NCI-H1694 treated with DMSO at 0.1 percent for 48 hours (cell line): ENCODE data around the gene GOLT1B.

Experiments
- DNase-seq: peaks from one replicate; lab custom pipeline; 2025; lab: John Stamatoyannopoulos, UW

The GOLT1B gene

GRCh38 chr12:21523148-21523547 lies 21.6 kb downstream of the GOLT1B start:
- no peak for DNase-seq

GRCh38 chr12:21526053-21526452 lies 24.5 kb downstream of the GOLT1B start, which contains the start of gene SPX:
TSS of gene SPX (plus strand) at chr12:21526296. CDS start at chr12:21526473, 177 bp downstream.
- DNase-seq: no peak

- DNase-seq: peak; percentile 38
These were observed 25.2 kb downstream of the GOLT1B start for GRCh38 chr12:21526721-21527345.

DNA sequence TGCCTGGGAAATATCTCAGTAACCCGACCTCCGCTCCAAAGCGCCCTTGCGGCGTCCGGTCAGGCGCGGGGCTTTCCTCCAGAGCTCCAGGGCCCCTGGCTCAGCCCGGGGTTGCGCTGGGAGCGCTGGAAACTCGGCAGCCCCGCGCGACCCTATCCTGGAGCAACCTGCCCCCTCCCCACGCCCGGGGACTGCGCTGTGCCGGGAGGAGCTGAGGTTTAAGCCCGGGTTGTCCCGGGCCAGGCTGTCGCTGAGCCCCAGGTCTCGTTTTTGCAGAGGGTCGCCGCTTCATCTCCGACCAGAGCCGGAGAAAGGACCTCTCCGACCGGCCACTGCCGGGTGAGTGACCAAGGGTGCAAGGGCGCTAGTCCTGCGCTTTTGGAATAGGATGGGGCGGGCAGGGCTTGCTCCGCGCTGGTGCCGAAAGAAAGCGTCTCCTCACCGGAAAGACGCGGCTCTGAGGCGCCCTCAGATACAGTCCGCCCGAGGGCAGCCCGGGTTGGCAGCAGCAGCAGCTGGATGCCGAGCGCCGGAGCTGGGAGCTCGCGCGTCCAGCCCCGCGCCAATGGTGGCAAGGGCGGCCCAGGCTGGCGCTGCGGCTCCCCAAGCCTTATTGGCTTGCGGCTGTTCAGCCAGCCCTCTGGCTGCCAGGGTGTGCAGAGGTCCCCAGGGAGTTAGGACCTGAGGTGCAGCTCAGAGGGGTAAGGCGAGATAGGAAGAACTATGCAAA lies 26.0 kb downstream of the GOLT1B start:
- DNase-seq: peak; percentile 69

GRCh38 chr12:21528953-21529352 lies 27.4 kb downstream of the GOLT1B start:
- no peak for DNase-seq

DNA sequence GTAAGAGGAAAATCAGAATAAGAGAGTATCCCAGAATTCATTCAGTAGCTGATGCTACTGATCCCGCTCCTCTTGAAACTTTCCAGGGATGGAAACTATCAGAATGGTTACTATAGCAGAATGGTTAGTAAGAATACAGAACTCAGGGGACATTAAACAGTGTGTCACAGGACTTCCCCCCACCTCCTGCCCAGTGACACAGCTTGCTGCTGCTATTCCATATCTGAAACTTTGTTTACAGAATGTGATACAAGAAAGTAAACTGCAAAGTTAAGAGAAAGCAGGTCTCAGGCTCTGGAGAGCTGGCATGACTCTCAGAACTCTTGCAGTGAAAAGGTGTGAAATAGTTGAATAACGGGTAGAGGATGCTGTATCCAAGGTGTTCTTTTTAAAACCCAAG lies 27.9 kb downstream of the GOLT1B start:
- DNase-seq: no peak

DNA sequence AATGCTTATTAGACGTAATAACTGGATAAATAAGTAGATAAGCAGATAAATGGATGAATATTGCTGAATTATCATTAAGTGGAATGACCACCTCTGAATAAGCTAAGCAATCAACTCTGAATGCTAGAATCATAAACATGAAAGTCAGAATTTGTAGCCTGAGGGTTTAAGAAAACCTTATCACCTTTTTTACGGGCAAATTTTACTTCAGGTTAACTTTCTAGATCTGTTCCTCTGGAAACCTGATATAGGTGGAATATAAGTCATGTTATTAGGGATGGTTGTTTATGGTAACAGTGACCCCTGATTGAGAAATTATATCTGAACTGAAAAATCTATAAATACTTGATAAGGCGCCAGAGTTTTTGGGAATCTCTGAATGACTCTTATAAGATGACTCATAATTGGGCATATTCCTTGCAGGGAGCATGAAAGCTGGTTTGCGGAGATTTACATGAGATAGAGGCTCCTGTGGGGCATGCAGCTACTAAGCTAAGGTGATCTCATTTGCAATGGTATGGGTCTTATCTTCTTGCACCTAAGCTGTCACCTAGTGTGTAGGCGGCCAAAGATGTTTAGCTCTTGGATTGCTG lies 36.6 kb downstream of the GOLT1B start:
- no peak for DNase-seq

- DNase-seq: no peak
These were observed 38.2 kb downstream of the GOLT1B start for GRCh38 chr12:21539797-21540196.

DNA sequence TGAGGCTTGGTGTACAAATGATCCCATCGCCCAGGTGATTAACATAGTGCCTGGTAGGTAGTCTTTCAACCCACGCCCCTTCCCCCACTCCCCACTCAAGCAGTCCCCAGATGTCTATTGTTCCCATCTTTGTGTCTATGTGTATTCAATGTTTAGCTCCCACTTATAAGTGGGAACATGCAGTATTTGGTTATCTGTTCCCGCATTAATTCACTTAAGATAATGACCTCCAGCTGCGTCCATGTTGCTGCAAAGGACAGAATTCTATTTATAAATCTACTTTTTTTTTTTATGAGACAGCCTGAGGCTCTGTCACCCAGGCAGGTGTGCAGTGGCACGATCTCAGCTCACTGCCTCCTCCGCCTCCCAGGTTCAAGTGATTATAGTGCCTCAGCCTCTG lies 40.2 kb downstream of the GOLT1B start:
- DNase-seq: no peak

GRCh38 chr12:21542403-21542802 lies 40.8 kb downstream of the GOLT1B start:
- DNase-seq: no peak

GRCh38 chr12:21543151-21543550 lies 41.6 kb downstream of the GOLT1B start:
- no peak for DNase-seq

DNA sequence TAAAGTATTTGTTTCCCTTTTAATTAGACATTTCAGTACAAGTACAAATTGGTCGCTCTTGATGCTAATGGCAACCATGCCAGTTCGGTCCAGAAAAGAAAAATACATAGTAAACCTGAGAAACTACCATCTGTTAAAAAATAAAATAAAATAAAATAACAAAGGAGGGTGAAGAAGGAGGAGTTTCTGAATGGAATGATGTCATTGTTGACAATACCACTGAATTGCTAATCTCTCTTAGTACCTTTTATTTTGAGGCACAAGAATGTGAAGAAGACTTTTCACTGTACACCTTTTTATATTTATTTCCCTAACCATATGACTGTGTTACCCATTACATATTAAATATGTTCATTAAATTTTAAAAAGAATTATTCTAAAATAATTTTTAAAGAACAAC lies 44.0 kb downstream of the GOLT1B start:
- no peak for DNase-seq

- DNase-seq: no peak
These were observed 45.1 kb downstream of the GOLT1B start for GRCh38 chr12:21546716-21547115.

DNA sequence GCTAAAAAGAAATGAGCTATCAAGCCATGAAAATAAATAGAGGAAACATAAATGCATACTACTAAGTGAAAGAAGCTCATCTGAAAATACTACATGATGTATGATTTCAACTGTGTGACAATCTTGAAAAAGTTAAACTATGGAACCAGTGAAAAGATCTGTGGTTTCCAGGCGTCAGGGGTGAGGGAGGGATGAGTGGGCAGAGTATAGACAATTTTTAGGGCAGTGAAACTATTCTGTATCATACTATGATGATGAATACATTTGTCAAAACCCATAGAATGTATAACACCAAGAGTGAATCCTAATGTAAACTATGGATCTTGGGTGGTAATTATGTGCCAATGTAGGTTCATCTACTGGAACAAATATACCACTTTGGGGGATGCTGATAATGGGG lies 45.8 kb downstream of the GOLT1B start:
- no peak for DNase-seq

DNA sequence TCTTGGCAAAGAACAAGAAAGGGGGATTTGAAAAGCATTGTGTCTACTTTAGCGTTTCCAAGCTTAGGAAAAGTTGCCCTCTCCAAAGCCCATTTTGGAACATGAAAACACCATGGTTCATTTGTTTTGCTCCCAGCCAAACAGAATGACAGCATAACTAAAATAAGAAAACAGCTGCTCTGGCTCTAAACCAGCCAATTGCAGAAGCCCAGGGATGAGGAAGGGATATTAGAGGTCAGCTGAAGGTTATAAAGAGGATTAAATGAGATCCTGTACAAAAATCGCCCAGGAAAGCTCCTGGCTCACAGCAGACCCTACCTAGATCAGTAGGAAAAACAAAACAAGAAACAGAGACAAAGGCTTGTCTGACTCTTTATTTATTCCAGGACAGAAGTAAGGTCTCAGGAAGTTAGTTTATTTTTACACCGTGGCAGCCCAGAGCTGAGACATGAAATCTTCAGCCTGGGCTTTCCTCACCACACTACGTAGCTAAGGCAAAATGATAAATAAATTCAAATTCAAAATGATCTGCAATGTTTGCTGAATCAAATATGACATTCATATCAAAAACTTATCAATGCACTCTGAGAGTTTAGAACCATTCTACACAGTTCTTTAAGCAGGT lies 50.4 kb downstream of the GOLT1B start:
- peak; percentile 88 for DNase-seq

DNA sequence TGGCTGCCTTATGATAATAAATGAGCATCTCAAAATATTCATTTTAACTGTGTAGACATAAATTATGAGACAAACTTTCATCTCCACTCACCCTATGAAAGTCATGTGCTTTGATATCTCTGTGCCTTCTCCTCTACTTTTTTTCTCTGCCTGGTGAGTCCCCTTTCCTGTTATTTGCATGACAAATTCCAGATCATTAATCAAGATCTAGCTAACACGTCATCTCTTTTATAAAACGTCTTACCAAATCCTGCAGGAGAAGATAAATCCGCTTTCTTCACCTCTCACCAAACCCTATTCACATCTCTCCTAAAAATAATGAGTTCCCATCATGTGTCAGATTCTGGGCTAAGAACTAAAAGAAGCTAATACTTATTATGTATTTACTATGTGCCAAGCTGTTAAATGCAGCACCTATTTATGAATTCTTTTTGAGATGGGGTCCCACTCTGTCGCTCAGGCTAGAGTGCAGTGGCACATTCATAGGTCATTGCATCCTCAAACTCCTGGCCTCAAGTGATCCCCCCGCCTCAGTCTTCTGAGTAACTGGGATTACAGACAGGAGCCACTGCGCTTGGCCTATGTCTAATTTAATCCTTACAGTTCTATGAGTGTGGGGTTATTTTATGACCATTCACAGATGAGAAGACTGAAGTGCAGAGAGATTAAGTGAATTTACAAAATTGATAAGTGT lies 51.2 kb downstream of the GOLT1B start:
- no peak for DNase-seq

GRCh38 chr12:21553329-21553675 lies 51.7 kb downstream of the GOLT1B start:
- DNase-seq: no peak

- no peak for DNase-seq
These were observed 56.6 kb downstream of the GOLT1B start for GRCh38 chr12:21558100-21558679.

GRCh38 chr12:21559855-21560569 lies 58.4 kb downstream of the GOLT1B start:
- no peak for DNase-seq

DNA sequence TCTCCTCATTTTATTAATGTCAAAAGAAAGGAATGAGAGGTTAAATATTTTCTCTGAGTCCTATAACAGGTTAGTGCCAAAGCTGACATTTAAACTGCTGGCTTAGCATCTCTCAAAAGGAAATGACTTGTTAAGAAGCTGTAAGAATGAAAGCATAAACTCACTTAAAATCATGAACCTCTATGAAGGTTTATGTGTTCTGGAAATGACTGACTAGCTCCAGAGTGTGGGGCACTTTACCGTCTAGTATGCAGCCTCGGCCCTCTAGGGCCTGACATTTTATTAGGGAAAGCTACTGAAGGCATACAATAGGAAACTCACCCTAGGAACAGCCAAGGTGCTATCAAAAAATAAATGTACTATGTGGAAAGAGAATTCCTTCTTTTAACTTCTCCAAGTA lies 59.6 kb downstream of the GOLT1B start:
- DNase-seq: no peak

DNA sequence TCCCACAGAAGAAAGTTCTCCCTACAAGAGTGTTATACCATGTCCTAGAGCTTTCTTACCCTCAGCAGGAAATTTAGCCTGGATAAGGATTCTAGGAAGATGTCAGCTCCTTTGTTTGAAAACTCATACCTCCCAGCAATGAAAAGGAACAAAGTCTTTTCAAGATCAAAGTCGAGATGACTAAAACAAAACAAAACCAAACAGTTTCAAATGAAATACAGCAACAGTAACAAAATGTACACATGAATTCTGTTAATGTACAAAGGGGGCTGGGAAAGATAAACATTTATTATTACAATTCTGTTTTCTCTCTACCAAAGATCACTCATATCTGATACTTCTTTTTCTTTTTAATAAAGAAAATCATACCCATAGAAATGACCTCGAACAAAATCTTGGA lies 61.3 kb downstream of the GOLT1B start:
- DNase-seq: no peak
